LoVo (cell line): Measurements from ENCODE around the gene SS18L1.

Source experiments
- DNase-seq: peaks from one replicate; pipeline ENCODE4 v3.0.0-alpha.2; 2016; ENCODE audit warnings: low spot score

SS18L1 gene

GRCh38 chr20:62226707-62227590, 83.4 kb downstream of the SS18L1 start:
- DNase-seq = no peak

DNA sequence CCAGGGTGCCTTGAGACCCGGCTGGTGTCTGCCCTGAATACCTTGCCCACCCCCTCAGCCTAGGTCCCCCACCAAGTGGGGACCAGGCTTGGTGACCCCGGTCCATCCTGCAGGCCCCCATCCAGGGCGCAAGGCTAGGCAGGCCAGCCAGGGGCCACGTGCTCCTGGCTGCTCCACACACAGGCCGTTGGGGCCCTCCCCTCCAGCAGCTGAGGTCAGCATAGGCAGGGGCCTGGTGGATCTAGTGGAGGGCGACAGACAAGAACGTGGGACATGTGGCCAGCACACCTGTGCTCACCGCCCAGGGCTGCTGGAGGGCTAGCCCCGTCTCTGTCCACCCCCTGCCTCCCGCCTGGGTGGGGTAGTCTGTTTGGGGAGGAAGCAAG, 84.0 kb downstream of the SS18L1 start:
- no peak for DNase-seq

DNA sequence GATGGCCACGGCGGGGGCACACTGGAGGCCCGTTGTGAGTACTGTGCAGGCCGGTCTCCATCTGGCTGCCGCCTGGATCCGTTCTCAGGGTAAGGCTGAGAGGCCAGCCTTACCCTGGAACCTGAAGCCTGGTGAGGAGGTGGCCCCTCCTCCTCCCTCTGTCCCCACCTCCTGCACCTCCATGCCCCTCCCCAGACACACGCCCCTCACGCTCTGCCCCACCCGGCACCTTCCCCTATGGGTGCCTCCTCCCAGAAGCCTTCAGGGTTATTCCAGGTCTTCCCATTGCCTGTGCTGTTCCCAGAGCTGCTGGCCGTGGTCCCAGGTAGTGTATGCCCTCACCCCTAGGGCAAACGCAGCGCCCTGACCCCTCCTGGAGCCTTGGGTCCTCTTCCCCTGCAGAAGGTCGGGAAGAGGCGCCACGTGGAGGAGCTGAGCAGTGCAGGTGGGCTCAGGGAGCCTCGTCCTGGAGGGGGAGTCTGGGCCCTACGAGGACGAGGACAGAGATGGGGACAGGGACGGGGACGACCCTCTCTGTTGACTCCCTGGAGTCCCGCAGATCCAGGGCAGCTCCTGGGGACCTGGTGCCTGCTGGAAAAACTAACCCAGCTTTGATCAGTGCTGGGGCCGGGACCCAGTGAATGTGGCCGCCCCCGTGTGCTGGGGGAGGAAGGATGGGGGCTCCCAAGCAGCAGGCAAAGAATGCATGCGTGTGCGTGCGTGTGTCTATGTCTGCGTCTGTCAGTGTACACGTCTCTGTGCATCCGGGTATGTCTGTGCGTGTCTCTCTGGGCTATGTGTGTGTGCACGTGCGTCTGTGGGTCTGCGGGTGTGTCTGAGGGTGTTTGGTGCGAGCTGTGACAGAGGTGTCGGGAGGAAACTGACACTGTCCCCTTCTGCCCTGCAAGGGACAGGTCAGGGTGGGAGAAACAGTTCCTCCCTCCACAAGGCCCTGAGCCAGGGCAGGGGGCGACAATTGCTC, 84.7 kb downstream of the SS18L1 start:
- DNase-seq = no peak

DNA sequence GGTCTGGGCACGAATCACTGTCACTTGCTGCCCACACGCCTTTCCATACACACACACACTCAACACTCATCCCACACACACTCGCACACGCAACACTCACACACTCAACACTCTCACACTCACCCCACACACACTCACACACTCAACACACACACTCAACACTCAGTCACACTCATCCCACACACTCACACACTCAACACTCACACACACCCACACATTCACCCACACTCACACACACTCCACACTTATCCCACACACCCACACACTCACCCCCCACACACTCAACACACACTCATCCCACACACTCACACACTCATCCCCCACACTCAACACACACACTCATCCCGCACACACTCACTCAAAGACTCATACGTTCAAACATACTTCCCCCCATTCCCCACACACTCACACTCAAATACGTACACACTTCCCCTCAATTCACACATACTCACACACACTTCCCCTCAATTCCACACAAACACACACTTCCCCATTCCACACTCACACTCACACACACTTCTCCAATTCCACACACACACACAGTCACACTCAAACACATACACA, 85.5 kb downstream of the SS18L1 start:
- no peak for DNase-seq

- DNase-seq = no peak
Observed at GRCh38 chr20:62229667-62230066, 86.1 kb downstream of the SS18L1 start.

GRCh38 chr20:62230276-62230675, 86.7 kb downstream of the SS18L1 start:
- DNase-seq = no peak

- DNase-seq = no peak
Observed at GRCh38 chr20:62230696-62231095, 87.1 kb downstream of the SS18L1 start.

DNA sequence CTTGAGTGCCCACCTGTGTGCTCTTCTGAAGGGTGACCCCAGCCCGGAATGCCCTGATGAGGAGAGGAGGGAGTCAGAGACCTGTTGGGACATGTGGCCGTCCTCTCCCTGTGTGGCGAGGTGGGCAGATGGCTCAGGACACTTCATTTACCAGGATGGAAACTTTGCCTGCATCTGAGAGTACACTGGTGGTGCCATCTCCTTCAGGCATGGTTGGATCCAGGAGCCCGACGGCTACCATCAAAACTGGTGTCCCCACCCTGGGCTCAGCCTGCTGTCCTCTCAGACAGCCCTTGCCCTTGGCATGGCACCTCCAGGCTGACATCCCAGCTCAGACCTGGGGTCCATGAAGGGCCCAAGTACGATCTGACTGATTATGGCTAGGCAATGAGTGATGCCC, 87.7 kb downstream of the SS18L1 start:
- DNase-seq = no peak
